Measurements from ENCODE around the gene IL2RG. TPM values are rescaled to one million over a fixed set of nuclear protein-coding genes. Genes with fewer than 3 reads are reported as not detected.

Gene IL2RG
- total and polyA plus RNA-seq, 2 donors (not counting 1 experiment from before 2014, with no cell fraction given), result 297 to 419 TPM

GRCh38 chrX:71099736-71100135 lies 11.6 kb downstream of the IL2RG start:
- Mint-ChIP-seq H3K9me3 (ENCODE audit: insufficient read depth) (no peaks in the 10 kb centered on the region), H3K27ac (no peak overlapping the region), H3K4me3 (no peak overlapping the region), H3K27me3 (no peaks in the 10 kb centered on the region), H3K4me1 (peaks cover 53% of the 10 kb centered on the region)
- TF ChIP-seq CTCF (IDR thresholded peaks at IDR 0.05) (no peak), EZH2 (IDR thresholded peaks at IDR 0.05; ENCODE audit: borderline replicate concordance, insufficient read depth, low read depth, low read length, poor library complexity, severe bottlenecking) (no peak)
- H3K4me3 ChIP-seq (ENCODE audit: control extremely low read depth in 1 of 5, extremely low read depth in 1 of 5, insufficient read depth in 1 of 5, low read depth in 2 of 5, low read length in 4 of 5), result no peak overlapping the region
- no peaks in the 10 kb centered on the region for H3K36me3 ChIP-seq (replicated peaks in 1 of 2; ENCODE audit: control extremely low read depth in 1 of 2, control insufficient read depth in 1 of 2, extremely low read depth in 1 of 2, insufficient read depth in 2 of 2, low read length in 1 of 2)
- H3K79me2 ChIP-seq (ENCODE audit: control insufficient read depth, insufficient read depth, low read length), result peaks cover 13% of the 10 kb centered on the region
- ChIA-PET CTCF (interaction anchor here (1.2 to 5.2 kb wide), 4 partner anchors 12 to 77 kb away, joined by 3 to 78 read pairs (median 28); partner anchors contain the start of genes IL2RG and MED12), POLR2A (interaction anchor here (0.7 to 0.8 kb wide), 3 partner anchors 12 to 82 kb away, joined by 3 to 4 read pairs (median 3); partner anchors contain the start of gene IL2RG)
- H3K27me3 ChIP-seq (replicated peaks in 1 of 4; ENCODE audit: control extremely low read depth in 1 of 4, control insufficient read depth in 3 of 4, insufficient read depth in 4 of 4, low read length in 3 of 4), result no peaks in the 10 kb centered on the region
- H2AFZ ChIP-seq (ENCODE audit: insufficient read depth, low read depth, low read length, poor library complexity, severe bottlenecking), result no peak overlapping the region
- ATAC-seq (ENCODE audit: low read depth) (no peak), DNase-seq (no peak)
- H3K9me3 ChIP-seq (ENCODE audit: control extremely low read depth in 1 of 3, control insufficient read depth in 2 of 3, insufficient read depth in 1 of 3, low read length in 2 of 3), result no peaks in the 10 kb centered on the region
- H4K20me1 ChIP-seq (ENCODE audit: control insufficient read depth, insufficient read depth, low read length, poor library complexity, severe bottlenecking), result no peaks in the 10 kb centered on the region
- WGBS (ENCODE audit: insufficient coverage), result 100% methylated on average over 2 of the region's 4 CpGs
- H3K27ac ChIP-seq (ENCODE audit: low read length in 2 of 2), result no peak overlapping the region
- intact Hi-C loops (cut with micrococcal nuclease), result loop anchor here (10.0 kb wide), 1 partner anchor 155 kb away; the partner anchor contains the start of gene ZMYM3
- H3K9ac ChIP-seq (ENCODE audit: low read length), result no peak overlapping the region
- H3K4me2 ChIP-seq (replicated peaks; ENCODE audit: low read depth, low read length, poor library complexity, severe bottlenecking), result no peak overlapping the region
- H3K4me1 ChIP-seq (ENCODE audit: control insufficient read depth in 2 of 2, insufficient read depth in 2 of 2, low read length in 2 of 2), result peaks cover 34 to 49% of the 10 kb centered on the region in 2 donors

- Histone ChIP-seq H3K4me2 (replicated peaks; ENCODE audit: low read depth, low read length, poor library complexity, severe bottlenecking) (no peak overlapping the region), H3K36me3 (replicated peaks in 1 of 2; ENCODE audit: control extremely low read depth in 1 of 2, control insufficient read depth in 1 of 2, extremely low read depth in 1 of 2, insufficient read depth in 2 of 2, low read length in 1 of 2) (no peaks in the 10 kb centered on the region), H3K4me1 (ENCODE audit: control insufficient read depth in 2 of 2, insufficient read depth in 2 of 2, low read length in 2 of 2) (peaks cover 27 to 42% of the 10 kb centered on the region in 2 donors), H3K9me3 (ENCODE audit: control extremely low read depth in 1 of 3, control insufficient read depth in 2 of 3, insufficient read depth in 1 of 3, low read length in 2 of 3) (no peaks in the 10 kb centered on the region), H3K9ac (ENCODE audit: low read length) (no peak overlapping the region), H4K20me1 (ENCODE audit: control insufficient read depth, insufficient read depth, low read length, poor library complexity, severe bottlenecking) (no peaks in the 10 kb centered on the region), H2AFZ (ENCODE audit: insufficient read depth, low read depth, low read length, poor library complexity, severe bottlenecking) (no peak overlapping the region), H3K4me3 (ENCODE audit: control extremely low read depth in 1 of 5, extremely low read depth in 1 of 5, insufficient read depth in 1 of 5, low read depth in 2 of 5, low read length in 4 of 5) (no peak overlapping the region), H3K27ac (ENCODE audit: low read length in 2 of 2) (no peak overlapping the region), H3K79me2 (ENCODE audit: control insufficient read depth, insufficient read depth, low read length) (peaks cover 13% of the 10 kb centered on the region), H3K27me3 (replicated peaks in 1 of 4; ENCODE audit: control extremely low read depth in 1 of 4, control insufficient read depth in 3 of 4, insufficient read depth in 4 of 4, low read length in 3 of 4) (no peaks in the 10 kb centered on the region)
- ATAC-seq (ENCODE audit: low read depth) (no peak), DNase-seq (no peak)
- peaks cover 46% of the 10 kb centered on the region for H3K4me1 Mint-ChIP-seq
- H3K4me3 Mint-ChIP-seq, result no peak overlapping the region
- intact Hi-C loops (cut with micrococcal nuclease), result loop anchor here (1.0 to 10.0 kb wide), 5 partner anchors 12 to 156 kb away; partner anchors contain the start of genes IL2RG and ZMYM3
- TF ChIP-seq EZH2 (IDR thresholded peaks at IDR 0.05; ENCODE audit: borderline replicate concordance, insufficient read depth, low read depth, low read length, poor library complexity, severe bottlenecking) (no peak), CTCF (IDR thresholded peaks at IDR 0.05) (no peak)
- H3K9me3 Mint-ChIP-seq (ENCODE audit: insufficient read depth), result no peaks in the 10 kb centered on the region
- CTCF ChIA-PET, result interaction anchor here (1.2 to 5.2 kb wide), 4 partner anchors 13 to 78 kb away, joined by 3 to 78 read pairs (median 28); partner anchors contain the start of genes IL2RG and MED12
- 93% methylated on average over 3 of the region's 5 CpGs for WGBS (ENCODE audit: insufficient coverage)
- POLR2A ChIA-PET, result interaction anchor here (0.7 kb wide), 1 partner anchor 13 kb away, joined by 3 read pairs; the partner anchor contains the start of gene IL2RG
- H3K27ac Mint-ChIP-seq, result no peak overlapping the region
- H3K27me3 Mint-ChIP-seq, result no peaks in the 10 kb centered on the region
Measured at GRCh38 chrX:71098951-71099506, 12.3 kb downstream of the IL2RG start.

All from B cell (primary cell).